GM21737 (cell line): ENCODE data around the gene HSPBAP1.
"Not testable (repeated sequence)": the region's sequence is repeated elsewhere in the genome, so short reads cannot be mapped to it uniquely, and the experiment has no call there.

ENCODE experiments used
- ATAC-seq: cut with Tn5 transposase; IDR thresholded peaks from one replicate; pipeline ENCODE4 v1.9.1; 2021; ENCODE audit warnings: mild to moderate bottlenecking, moderate library complexity; ENCODE audit not compliant: unreplicated experiment

The HSPBAP1 gene

GRCh38 chr3:122742234-122742633, 51.4 kb downstream of the HSPBAP1 start:
- no peak for ATAC-seq

GRCh38 chr3:122739172-122739571, 54.5 kb downstream of the HSPBAP1 start:
- ATAC-seq: no peak

- not testable (repeated sequence) for ATAC-seq
Observed at GRCh38 chr3:122732682-122733525, 60.7 kb downstream of the HSPBAP1 start.

- no peak for ATAC-seq
Observed at GRCh38 chr3:122730240-122730639, 63.4 kb downstream of the HSPBAP1 start.

- no peak for ATAC-seq
Observed at GRCh38 chr3:122728756-122729514, 64.7 kb downstream of the HSPBAP1 start.

GRCh38 chr3:122728186-122728585, 65.4 kb downstream of the HSPBAP1 start:
- no peak for ATAC-seq

GRCh38 chr3:122727766-122728165, 65.9 kb downstream of the HSPBAP1 start:
- no peak for ATAC-seq

- no peak for ATAC-seq
Observed at GRCh38 chr3:122727294-122727693, 66.3 kb downstream of the HSPBAP1 start.

GRCh38 chr3:122725106-122725505, 68.5 kb downstream of the HSPBAP1 start:
- ATAC-seq: no peak

- ATAC-seq: no peak
Observed at GRCh38 chr3:122719273-122719921, 74.2 kb downstream of the HSPBAP1 start.

GRCh38 chr3:122716667-122717066, 77.0 kb downstream of the HSPBAP1 start:
- ATAC-seq: no peak

GRCh38 chr3:122714273-122714672, 79.4 kb downstream of the HSPBAP1 start:
- no peak for ATAC-seq

- ATAC-seq: not testable (repeated sequence)
Observed at GRCh38 chr3:122710616-122711251, 82.9 kb downstream of the HSPBAP1 start.

- ATAC-seq: no peak
Observed at GRCh38 chr3:122705379-122705778, 88.3 kb downstream of the HSPBAP1 start.

GRCh38 chr3:122700193-122700592, 93.4 kb downstream of the HSPBAP1 start:
- no peak for ATAC-seq

- ATAC-seq: peak; percentile 66
Observed at GRCh38 chr3:122697952-122698620, 95.5 kb downstream of the HSPBAP1 start.

GRCh38 chr3:122695927-122696561, 97.6 kb downstream of the HSPBAP1 start:
- ATAC-seq: no peak

GRCh38 chr3:122694966-122695365, 98.7 kb downstream of the HSPBAP1 start:
- peak; percentile 56 for ATAC-seq

GRCh38 chr3:122692674-122693073, 101.0 kb downstream of the HSPBAP1 start:
- no peak for ATAC-seq

- ATAC-seq: no peak
Observed at GRCh38 chr3:122691195-122691594, 102.4 kb downstream of the HSPBAP1 start.
